GM18505 (cell line): Measurements from ENCODE around the gene THSD8.

Experiments
- ATAC-seq: cut with Tn5 transposase; IDR thresholded peaks from one replicate; pipeline ENCODE4 v1.9.1; 2021; ENCODE audit not compliant: unreplicated experiment
- POLR2A ChIP-seq: IDR thresholded peaks from 4 replicates; pipeline ENCODE4 v1.6.1; 2011; ENCODE audit warnings: borderline replicate concordance; ENCODE audit not compliant: insufficient read depth, insufficient read length; ENCODE audit errors: extremely low read depth

Gene THSD8

DNA sequence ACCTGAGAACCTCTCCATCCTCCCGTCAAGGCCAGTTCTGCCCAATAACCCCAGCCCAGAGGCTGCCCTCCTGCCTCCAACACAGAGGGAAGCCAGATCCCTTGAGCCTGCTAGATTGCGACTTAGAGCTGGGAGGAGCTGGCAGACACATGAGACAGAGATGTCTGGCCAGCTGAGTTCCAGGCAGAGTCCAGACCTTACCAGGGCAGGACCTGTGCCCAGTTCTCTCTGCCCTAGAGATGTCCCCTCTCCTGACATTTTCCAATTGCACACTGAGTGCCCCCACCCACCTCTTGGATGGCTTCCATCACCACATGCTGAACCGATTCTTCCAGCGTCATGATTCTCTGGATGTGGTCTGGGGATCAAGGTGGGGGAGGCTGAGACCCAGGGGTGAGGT, 29.5 kb upstream of the THSD8 start:
- no peak for TF ChIP-seq POLR2A
- ATAC-seq = no peak

DNA sequence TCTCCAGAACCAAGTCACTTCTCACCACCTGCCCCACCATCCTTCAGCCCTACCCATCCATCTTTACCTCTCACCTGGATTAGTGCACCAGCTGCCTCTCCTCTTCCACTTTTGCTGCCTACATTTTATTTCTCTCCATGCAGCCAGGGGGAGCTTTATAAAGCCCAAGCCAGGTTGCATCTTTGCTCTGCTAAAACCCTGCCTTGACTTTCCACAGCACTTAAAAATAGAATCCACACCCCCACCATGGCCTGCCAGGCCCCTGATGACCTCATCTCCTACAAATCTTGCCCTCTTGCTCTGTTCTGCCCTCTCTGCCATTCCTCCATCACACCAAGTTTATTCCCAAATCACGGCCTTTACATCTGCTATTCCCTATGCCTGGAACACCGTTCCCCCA, 28.3 kb upstream of the THSD8 start:
- ATAC-seq = no peak
- no peak for TF ChIP-seq POLR2A

DNA sequence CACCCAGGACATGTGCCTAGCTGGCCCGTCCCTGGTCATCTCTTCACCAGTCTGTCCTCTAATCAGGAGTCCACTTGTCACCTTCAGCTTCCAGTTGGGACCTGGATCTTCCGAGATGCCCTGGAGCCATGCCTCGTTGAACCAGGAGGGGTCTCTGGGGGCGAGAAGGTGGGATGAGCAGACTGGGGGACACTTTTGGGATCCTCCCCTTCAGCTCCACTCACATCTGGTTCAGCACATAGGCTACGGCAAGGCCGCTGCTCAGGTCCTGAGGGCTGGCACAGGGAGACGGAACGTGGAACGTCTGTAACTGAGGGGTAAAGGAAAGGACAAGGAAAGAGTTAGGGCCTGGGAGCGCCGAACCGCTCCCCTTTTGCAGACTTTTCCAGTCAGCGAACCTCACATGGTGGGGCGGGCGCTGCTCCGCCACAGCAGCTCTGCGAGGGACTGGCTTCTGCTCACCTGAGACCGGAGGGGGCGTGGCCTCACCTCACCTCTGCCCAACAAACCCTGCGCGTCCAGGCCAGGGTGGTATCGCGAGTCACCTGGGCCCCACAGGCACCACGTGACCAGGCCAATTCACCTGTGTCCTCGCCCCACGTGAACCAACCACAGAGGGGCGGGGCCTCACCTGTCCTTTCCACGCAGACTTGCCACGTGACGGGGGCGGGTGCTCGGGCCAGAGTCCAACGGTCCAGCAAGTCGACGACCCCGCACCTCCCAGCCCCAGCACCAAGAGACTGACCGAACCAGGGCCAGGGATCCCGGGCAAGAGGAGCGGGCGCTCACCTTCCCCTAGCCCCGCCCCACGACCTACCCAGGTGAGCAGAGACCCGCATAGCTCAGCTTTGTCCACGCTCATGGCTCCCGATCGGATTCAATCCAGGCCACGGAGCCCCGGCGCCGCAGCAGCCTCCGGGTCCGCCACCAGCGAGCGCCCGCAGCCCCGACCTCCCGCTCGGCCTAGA, 27.0 kb upstream of the THSD8 start, which contains the start of gene HOOK2:
TSS of gene HOOK2 (minus strand) at position 965 of the 968 bp plus-strand sequence. CDS start at position 862, 103 bp downstream.
- ATAC-seq = peak; percentile 2
- TF ChIP-seq POLR2A = no peak

DNA sequence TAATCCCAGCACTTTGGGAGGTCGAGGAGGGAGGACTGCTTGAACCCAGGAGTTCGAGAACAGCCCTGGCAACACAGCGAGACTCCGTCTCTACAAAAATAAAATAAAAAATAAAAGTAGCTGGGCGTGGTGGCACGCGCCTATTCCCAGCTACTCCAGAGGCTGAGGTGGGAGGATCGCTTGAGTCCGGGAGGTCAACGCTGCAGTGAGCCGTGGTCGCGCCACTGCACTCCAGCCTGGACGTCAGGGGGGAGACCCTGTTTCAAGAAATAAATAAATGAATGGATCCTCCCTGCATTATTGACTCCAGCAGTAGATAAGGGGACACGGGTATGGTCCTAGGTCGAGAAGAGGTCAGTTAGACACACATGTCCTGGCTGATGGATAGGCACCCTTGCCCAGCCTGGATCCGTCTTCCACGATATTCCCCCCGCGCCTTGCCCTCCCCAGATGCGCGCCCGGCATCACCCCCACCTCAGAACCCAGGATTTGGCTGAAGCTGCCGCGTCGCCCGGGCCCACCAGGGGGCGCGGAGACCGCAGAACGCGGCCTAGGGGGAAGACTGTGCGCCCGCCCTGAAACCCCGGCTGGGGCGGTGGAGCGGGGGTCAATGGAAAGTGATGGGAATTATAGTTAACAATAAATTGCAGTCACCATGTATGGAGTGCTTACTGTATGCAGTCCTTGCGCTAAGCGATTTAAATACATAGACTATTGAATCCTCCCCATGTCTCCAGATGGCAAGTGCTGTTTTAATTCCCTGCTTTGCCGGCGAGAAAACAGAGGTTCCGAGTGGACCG, 24.5 kb upstream of the THSD8 start:
- ATAC-seq = peak; percentile 36
- no peak for TF ChIP-seq POLR2A

DNA sequence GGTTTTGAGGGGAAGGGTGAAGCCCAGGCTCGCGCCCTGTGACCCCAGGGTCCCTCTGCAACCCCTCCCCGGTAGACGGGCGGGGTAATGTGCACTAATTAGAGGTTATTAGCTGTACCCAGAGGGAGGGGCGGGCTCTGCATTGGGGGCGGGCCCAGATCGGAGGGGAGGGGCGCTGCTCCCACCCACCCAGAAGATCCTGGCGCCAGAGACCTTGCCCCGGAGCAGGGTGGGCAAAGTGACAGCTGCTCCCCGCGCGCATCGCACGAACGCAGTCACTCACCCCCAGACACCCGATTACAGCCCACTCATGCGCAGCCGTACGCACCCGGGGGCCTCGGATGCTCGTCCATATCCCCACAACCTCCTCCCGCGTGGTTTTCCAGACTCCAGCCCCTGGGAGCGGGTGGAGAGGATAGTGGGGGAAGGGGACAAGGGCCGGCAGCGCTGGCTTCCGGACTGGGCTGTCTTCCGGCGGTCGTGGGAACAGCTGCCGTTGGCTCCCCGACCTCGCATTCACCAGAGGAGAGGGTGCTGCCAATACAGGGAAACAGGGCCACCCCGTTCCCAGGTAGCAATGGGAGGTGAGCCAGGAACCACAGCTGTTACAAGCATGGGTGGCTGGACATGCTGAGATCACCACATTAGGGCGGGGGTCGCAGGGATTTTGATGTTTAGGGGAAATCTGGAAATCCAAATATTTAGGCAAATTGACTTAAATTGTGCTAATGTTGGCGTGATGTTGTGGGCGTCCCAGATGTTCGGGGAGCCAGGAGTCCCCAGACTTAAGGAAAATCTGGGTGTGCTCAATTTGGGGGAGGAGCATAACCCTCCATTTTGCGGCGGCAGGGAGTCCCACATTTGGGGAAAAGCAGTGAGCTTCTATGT, 23.6 kb upstream of the THSD8 start:
- TF ChIP-seq POLR2A = peak; percentile 73
- no peak for ATAC-seq

DNA sequence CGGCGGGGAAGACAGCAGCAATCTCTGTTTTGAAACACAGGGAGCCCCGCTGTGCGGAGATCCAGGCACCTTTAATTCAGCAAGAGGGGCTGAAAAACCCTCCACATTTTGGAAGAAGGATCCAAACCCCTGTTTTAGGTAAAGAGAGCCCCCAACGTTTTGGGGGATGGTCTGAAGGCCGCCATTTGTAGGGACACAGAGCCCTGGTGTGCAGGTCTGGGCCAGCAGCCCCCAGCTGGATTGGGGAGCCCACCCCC, 23.0 kb upstream of the THSD8 start:
- no peak for TF ChIP-seq POLR2A
- ATAC-seq = no peak

DNA sequence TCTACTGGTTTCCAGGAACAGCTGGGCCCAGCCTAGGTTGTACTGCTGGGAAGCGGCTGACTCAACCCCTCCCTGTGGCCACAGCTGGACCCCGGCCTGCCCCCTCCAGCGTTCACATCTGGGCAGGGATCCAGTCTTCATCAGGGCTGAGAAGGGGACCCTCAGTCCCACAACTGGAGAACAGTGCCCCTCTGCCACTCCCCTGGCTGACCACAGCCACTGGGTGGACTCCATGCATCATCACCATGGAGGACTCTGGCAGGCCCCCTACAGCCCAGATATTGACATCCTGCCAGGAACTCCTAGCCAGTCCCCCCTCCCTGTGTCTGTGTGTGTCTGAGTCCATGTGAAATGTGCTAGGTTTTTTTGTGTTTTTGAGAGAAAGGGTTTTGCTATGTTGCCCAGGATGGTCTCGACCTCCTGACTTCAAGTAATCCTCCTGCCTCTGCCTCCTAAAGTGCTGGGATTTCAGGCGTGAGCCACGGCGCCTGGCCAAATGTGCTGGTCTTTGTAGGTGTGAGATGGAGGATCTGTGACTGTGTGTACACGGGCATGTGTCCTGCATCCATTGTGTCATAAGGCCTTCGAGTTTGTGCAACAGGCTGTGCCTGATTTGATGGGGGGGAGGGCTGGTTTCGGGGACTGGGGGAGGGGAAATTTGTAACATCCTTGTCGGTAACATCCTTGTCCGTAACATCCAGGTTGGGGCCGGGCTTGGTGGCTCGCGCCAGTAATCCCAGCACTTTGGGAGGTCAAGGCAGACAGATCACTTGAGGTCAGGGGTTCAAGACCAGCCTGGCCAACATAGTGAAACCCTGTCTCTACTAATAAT, 22.5 kb upstream of the THSD8 start:
- no peak for TF ChIP-seq POLR2A
- no peak for ATAC-seq

DNA sequence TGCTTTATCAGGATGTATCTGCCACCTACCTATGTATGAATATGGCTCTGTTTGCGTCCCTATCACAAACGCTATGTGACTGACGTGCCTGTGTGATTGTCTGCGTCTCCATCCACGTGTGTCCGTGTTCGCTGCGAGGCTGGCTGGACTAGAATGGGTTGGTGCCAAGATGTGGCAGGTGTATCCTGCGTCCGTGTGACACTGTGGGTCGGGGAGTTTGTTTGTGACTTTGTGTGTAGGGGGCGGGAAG, 19.8 kb upstream of the THSD8 start:
- no peak for ATAC-seq
- no peak for TF ChIP-seq POLR2A

DNA sequence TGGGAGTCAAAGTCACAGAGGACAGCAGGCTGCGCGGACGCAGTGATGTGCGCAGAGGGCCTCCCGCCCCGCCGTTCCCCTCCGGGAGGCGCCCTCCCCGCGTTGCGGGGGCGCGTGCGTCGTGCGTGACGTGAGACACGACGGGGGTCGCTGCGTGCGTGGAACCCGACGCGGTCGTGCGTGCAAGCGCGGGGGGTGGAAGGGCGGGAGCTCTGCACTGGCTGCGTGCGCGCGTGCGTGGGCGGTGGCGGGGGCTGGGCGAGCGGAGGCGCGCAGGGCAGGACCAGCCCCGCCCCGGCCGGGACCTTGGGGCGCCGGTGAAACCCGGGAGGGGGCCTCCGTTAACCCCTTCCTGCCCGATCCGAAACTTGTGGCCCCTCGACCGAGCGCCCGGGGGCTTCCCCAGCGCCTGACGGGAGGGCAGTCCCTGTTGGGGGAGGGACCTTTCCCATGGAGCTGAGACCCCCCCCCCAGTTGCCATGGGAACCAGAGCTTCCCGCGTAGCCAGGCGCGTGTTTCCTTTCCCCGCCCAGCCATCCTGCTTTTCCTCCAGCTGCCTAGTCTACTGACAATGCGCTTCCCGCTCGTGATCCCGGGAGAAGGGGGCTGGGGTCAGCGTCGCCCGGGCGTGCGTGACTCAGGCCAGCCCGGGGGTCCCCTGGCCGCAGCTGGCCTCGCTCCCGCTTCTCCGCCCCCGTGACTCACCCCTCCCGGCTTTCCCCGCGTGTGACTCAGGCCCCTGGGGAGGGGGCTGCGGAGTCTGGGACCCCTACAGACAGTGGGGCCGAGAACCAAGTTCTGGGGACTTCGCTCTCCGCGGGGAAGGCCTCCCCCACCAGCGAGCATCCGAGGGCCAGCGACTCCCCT, 19.2 kb upstream of the THSD8 start:
- peak; percentile 28 for ATAC-seq
- peak; percentile 66 for TF ChIP-seq POLR2A

DNA sequence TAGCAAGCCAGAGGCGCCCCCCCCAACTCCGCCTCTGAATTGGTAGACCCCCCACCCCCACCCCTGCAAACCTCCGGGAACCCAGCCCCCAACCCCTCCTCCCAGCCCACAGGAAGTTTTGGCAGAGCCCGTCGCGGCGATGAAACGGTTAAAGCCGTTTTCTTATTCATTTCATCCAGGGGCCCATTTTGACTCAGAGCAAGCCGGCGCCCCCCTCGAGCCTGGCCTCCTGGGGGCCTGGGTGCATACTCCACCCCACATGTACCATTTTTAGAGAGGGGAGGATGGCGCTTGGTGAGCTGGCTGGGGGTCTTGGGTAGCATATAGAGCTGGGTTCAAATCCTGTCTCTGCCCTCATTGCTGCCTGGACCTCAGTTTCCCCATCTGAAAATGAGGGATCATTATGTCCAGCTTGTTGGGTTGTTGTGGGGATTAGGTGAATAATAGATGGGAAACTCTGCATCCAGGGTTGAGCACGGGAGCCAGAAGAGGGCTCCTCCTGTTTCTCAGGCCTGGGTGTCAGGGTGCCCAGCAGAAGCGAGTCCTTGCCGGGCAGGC, 18.5 kb upstream of the THSD8 start:
- no peak for ATAC-seq
- TF ChIP-seq POLR2A = no peak

DNA sequence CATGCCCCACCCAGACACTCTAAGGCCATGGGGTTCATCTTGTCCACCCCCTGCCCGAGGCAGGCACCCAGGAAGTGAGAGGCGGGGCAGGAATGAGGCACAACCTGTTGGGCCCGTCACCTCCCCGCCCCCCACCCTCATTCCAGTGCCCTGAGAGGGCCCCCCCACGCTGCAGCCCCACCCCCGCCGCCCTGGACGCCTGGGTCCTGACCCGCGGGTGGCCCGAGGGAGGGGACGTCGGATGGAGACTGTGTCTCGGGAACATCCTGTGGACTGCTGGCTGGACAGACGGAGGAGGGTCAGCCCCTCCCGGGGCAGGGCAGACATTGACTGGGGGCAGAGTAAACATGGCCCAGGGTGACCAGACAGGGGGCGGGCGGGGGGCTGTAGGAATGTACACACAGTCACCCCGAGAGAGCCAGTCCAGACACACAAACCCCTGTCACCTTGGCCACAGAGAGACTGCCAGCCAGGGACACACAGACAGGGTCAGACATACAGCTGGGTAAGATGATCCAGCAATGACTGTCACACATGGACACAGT, 17.9 kb upstream of the THSD8 start:
- ATAC-seq = no peak
- TF ChIP-seq POLR2A = no peak
